NT2/D1 (cell line): Measurements from ENCODE around the gene ANKFN1.

Source experiments
- SUZ12 ChIP-seq: IDR thresholded peaks from 2 replicates; pipeline ENCODE4 v1.6.1; 2011; ENCODE audit not compliant: insufficient read length, insufficient read depth; ENCODE audit errors: extremely low read depth
- YY1 ChIP-seq: IDR thresholded peaks from 2 replicates; pipeline ENCODE4 v1.6.1; 2011; ENCODE audit not compliant: insufficient read length, insufficient read depth
- ZNF274 ChIP-seq: IDR thresholded peaks from 2 replicates; pipeline ENCODE4 v1.6.1; 2011; ENCODE audit warnings: mild to moderate bottlenecking, low read depth, low read length

- TF ChIP-seq ZNF274 (no peak), YY1 (no peak), SUZ12 (no peak)
These were observed 59.8 kb downstream of the ANKFN1 start for GRCh38 chr17:56213031-56213430.
